Measurements from ENCODE around the gene DPEP1.
A peak's percentile ranks its signal among the peaks of the same experiment; 100 is the strongest.
"Not testable (repeated sequence)": the region's sequence is repeated elsewhere in the genome, so short reads cannot be mapped to it uniquely, and the experiment has no call there.

Gene DPEP1

DNA sequence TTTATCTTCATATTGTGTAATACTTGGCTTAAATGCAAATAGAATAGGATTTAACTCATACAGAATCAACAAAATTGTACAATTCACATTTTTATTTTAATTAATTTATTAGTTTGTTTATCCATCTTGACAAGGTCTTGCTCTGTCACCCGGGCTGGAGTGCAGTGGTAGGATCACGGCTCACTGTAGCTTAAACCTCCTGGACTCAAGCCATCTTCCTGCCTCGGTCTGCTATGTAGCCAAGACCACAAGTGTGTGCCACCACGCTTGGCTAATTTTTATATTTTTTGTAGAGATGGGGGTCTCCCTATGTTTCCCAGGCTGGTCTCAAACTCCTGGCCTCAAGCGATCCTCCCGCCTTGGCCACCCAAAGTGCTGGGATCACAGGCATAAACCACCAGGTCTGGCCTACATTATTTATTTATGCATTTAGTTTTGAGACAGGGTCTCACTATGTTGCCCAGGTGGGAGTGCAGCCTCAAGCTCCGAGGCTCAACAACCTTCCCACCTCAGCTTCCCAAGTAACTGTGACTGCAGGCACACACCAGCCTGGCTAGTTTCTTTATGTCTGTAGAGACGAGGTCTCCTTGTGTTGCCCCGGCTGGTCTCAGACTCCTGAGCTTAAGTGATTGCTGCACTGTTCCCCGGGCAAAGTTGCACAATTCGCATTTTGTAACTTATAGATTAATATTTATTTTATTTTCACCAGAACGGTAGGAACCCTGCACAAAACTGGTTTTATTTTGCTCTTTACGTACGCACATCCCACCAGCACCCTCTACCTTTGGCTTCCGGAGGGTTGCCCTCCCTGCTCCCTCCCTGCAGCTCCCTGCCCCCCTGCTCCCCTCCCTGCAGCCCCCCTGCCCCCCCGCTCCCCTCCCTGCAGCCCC lies 4.9 kb downstream of the DPEP1 start:
- no peak for DNase-seq (ENCODE audit: low read depth, low spot score)

DNA sequence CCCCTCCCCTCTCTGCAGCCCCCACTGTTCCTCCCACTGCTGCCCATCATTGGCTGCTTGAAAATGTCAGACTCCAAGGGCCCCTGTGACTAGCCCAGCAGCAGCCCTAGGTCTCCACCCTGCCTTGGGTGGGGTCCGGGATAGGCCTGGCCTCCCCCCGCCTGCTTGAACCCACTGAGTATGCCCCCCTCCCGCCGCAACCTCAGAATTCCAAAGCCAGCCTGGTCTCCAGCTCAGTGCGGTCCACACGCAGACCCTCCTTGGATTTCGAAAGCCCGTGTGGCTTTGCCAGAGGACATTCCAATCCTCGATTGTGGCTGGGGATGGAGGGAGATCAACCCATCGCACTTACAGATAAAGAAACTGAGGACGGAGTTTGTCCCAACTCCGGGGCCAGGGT lies 6.4 kb downstream of the DPEP1 start:
- peak; percentile 63 for DNase-seq (ENCODE audit: low read depth, low spot score)

DNA sequence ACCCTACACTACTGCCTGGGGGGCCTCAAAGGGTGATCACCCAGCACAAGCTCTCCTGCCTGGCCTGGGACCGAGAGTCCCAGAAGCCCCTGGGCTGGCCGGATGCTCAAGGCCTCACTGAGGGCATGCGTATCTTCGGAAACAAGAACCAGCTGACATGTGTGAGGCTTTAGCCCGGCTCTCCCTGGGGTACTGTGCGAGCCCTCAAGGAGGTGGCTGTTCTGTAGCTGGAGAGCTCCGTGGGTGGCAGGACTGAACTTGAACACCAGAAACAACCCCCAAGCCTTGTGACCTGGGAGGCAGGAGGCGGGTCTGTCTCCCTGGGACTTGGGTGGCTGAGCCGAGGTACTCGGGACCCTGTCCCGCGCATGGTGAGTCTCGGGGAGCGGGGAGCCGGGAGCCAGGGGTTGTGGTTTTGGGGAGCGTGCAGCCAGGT lies 7.0 kb downstream of the DPEP1 start:
- DNase-seq (ENCODE audit: low read depth, low spot score), result no peak

DNA sequence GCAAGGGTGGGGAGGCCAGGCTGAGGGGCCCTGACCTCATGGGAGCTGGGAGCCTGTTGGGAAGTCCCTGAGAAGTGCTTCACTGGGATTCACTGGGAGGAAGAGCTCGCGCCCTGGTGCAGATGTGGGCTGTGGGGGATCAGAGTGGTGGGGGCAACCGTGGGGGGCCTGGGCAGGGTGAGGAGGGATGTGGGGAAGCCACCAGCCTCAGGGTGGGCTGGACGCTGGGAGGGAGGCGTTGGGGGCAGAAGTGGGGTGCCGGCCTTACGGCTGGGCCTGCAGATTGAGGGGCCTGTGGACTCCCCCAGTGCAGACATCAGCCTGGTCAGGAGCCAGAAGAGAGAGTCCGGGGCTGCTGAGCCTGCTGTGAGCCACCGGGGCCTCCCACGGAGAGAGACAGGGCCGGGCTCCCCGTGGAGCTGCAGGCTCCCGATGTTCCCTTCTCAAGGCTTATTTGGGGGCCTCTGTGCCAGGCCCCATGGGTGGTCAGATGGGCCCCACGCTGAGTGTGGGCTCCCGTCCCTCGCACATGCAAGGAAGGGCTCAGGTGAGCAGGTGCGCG lies 7.8 kb downstream of the DPEP1 start:
- no peak for DNase-seq (ENCODE audit: low read depth, low spot score)

DNA sequence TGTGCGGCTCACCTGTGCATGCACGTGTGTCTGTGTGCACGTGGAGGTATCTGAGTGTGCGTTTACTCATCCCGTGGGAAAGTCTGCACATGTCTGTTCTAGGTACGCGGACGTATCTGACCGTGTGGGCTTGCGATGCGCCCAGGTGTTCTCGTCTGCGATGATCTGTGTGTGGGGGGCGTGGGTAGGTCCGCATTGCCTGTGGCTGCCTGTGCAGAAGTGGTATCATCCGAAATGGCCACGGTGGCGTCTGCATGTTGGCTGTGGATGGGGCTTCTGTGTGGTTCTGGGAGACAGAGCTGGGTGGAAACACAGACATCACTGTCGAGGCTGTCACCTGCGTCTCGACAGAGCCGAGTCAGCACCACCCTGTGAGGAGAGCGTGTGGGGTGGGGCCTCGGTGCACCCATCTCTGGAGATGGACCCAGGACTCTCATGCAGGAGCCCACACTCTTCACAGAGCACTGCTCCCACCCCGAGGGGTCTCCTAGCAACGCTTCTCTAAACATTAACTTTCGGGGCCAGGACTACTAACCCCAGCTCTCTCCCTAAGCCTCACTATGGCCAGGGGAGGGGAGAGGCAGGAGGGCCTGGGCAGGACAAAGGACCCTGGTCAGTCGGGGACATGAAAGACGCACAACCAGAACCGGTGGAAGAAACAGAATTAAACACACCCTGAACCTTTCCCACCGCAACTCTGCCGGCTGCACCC lies 8.4 kb downstream of the DPEP1 start:
- DNase-seq (ENCODE audit: low read depth, low spot score), result no peak

DNA sequence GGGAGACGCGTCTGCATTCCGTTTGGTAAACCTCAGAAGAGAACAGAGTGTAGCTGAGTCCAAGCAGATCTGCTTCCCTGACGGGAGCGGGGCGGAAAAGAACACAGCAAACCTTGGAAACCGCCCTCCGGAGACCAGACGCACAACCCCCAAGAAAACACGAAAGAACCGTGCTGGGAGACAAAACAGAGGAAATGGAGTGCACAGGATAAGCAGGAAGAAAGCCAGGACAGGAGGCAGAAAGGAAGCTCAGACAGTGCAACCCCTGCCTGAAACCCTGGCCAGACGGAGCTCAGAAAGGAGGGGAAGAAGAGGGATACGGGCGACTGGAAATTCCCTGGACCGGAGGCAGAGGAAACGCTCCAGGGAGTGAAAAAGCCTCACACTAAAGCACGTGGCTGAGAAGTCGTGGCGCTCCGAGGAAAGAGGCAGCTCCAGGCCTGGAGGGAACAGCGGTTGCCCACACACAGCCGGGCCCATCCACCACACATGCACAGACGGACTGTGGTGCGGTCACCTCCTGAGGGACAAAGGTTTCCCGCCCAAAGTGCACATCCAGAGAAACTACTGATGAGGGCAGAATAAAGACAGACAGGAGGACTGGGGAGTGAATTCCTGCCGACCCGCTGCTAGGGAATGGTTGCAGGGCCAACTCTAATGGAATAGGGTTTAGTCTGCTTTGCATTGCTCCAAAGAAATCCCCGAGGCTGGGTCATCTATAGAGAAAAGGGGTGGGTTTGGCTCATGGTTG lies 10.2 kb downstream of the DPEP1 start:
- peak; percentile 29 for DNase-seq (ENCODE audit: low read depth, low spot score)

DNA sequence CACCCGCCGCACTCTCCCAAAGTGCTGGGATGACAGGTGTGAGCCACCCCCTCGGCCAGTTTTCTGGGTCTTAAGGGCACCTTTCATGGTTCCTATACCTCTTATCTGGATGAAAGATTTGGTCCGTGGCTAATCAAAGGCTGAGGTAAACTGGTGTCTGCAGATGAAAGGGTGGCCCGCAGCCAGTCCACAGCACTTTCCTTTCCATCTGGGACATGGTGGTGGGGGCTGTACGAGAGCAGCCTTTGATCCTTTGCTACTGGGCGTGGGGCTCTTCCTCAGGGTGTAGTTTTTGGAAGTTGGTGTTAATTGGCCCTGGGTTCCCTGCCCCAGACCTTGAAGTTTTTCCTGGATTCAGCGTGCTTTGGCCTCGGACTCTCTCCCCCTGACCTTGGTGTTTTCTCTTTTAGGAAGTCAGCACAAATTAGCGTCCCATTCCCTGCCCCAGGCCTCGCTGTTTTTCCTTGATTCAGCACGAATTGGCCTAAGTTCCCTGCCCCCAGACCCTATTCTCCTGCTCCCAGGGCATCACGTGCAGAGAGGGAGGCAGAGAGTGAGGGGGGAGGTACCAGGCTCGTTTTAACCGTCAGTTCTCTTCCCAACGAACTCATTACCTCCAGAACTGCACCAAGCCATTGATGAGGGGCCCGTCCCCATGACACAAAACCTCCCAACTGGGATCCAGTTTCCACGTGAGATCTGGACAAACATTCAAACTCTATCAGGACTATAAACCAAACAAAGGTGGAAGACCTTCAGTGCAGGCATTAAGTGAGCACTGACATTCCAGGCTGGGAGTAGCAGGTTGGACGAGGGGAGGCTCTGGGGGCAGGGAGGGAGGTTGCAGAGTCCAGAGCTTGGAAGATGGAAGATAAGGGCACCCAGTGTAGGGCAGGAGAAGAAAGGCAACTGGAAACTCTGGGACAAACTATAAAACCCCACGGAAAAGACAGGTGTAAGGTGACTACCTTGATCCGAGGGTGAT lies 11.6 kb downstream of the DPEP1 start:
- no peak for DNase-seq (ENCODE audit: low read depth, low spot score)

DNA sequence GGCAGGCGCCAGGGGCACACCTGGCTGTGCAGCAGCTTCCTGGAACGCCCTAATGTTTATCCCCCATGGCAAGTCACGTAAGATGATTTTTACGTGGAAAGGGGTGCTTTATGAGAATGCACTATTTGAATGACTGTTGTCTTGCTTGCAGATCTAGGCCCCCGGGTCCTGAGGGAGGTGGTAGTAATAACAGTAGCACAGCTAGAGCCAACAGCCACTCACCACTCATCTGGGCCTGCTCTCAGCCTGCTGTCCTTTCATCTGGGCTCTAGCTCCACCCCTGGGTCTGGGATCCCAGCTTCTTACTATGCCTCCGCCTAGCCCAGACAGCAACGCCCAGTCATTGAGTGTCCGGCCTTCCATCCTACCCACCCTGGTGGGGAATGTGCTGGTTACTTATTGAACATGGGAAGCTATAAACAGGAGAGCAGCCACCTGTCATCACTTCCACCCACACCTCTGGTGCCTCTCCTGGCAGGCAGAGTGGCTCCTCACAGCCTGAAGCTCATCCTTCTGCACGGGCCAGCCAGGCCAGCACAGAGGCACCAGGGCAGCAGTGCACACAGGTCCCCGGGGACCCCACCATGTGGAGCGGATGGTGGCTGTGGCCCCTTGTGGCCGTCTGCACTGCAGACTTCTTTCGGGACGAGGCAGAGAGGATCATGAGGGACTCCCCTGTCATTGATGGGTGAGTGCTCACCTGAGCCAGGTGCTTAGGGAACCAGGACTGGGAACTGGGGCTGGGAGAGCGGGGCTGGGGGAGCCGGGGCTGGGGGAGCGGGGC lies 16.6 kb downstream of the DPEP1 start:
- DNase-seq (ENCODE audit: low read depth, low spot score), result no peak

DNA sequence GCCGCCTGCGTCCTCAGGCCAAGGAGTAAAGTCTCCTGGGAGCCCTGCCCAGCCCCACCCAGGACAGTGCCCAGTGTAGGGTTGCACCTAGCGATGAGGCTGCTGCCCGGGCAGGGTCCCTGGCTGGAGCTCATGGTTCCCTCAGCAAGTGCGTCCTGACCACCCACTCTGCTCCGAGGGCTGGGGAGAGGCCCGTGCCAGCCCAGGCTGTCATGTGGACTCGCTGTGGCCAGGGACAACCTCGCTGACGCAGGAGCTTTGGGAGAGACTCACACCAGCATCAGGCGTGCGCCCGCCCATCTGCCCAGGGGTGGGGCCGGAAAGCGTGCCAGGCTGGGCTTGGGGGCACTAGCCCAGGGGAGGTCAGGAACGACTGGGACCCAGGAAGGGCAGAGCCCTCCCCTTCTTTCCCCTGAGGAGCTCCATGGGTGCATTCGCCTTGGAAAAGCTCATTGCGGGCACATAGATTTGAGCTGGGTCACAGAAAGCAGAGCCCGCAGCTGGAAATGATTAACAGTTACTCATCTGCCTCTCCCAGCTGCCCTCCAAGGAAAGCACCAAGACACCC lies 19.7 kb downstream of the DPEP1 start:
- peak; percentile 23 for DNase-seq (ENCODE audit: low read depth, low spot score)

DNA sequence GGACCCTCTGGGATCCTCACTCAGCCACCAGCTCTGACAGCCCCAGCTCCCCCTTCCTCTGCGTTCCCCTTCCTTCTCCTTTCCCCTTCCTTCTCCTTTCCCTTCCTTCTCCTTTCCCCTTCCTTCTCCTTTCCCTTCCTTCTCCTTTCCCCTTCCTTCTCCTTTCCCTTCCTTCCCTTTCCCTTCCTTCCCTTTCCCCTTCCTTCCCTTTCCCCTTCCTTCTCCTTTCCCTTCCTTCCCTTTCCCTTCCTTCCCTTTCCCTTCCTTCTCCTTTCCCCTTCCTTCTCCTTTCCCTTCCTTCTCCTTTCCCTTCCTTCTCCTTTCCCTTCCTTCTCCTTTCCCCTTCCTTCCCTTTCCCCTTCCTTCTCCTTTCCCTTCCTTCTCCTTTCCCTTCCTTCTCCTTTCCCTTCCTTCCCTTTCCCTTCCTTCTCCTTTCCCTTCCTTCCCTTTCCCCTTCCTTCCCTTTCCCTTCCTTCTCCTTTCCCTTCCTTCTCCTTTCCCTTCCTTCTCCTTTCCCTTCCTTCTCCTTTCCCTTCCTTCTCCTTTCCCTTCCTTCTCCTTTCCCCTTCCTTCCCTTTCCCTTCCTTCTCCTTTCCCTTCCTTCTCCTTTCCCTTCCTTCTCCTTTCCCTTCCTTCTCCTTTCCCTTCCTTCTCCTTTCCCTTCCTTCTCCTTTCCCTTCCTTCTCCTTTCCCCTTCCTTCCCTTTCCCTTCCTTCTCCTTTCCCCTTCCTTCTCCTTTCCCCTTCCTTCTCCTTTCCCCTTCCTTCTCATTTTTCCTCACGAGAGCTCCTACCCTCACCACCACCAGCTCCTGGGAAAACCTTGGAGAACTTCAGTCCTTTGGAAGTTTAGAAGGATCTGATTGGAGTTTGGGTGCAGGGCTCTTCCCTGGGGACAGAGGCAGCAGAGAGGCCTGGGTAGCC lies 21.3 kb downstream of the DPEP1 start:
- not testable (repeated sequence) for DNase-seq (ENCODE audit: low read depth, low spot score)

DNA sequence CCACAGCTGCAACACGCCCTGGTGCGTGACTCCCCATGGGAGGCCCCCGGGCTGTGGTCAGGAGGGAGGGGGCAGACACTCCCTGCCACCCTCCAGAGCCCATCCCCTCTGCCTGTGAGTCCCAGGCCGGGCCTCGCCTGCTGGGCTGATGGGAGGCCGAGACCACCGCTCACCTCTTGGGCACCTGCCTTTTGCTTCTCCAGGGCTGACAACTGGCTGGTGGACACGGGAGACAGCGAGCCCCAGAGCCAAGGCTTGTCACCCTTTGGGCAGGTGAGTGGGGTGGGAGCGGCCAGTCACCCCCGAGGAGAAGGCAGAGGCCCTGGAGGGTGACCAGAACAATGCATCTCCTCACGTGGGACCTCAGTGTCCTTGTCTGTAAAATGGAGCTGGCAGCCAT lies 23.2 kb downstream of the DPEP1 start:
- no peak for DNase-seq (ENCODE audit: low read depth, low spot score)

DNA sequence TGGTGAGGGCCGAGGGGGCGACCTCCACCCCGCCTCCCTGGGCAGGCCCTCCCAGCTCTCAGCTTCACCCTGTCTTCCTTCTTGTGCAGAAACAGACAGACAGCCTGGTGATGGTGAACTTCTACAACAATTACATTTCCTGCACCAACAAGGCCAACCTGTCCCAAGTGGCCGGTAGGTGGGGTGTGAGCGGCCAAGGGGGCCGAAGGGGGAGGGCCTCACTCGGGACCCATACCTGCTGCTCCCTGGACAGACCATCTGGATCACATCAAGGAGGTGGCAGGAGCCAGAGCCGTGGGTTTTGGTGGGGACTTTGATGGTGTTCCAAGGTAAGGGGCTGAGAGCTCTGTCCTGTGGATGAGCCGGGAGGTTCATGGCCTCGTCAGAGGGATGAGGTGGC lies 23.9 kb downstream of the DPEP1 start:
- no peak for DNase-seq (ENCODE audit: low read depth, low spot score)

DNA sequence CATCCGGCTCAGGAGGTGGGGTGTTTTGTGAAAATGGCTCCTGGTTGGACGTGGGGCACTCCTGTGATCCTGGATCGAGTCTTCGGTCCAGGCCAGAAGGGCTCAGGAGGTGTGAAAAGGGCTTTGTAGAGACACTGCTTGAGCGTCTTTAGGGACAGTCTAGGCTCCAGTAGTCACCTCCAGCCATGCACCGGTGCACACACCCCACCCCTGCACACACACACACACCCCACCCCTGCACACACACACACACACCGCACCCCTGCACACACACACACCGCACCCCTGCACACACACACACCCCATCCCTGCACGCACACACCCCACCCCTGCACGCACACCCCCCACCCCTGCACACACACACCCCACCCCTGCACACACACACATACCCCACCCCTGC lies 25.0 kb downstream of the DPEP1 start:
- no peak for DNase-seq (ENCODE audit: low read depth, low spot score)

DNA sequence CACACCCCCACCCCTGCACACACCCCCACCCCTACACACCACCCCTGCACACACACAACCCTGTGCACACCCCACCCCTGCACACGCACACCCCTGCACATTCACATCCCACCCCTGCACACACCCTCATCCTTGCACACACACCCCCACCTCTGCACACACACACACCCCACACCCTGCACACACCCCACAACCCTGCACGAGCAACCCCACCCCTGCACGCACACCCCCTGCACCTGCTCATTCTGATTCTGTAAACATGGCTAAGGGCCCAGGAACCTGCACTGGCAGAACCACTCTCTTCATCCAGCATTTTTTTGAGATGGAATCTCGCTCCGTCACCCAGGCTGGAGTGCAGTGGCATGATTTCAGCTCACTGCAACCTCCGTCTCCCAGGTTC lies 25.9 kb downstream of the DPEP1 start:
- DNase-seq (ENCODE audit: low read depth, low spot score), result no peak

DNA sequence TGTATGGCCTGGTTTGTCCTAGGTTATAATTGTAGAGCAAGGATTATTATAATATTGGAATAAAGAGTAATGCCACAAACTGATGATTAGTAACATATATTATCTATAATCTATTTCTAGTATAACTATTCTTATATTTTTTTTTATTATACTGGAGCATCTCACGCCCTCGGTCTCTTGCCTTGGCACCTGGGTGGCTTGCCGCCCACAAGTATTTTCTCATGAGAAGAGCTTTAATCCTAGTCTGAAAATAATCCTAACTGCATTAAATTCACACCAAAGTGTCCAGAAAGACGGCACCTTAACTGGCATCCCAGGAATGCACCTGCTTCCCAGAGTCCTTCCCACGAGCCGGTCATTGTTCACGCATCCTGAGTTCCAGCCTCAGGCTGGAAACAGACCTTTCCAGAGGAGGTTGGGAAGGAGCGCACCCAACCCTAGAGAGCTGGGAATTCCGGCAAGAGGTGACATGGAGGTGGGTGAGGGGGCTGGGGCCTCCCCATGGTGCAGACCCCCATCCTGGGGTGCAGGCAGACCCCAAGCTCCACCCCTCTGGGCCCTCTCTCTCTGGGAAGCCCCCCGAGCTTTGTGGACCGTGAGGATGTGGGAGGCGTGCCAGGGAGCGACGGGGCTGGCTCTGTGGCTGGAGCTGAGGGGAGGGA lies 28.1 kb downstream of the DPEP1 start:
- DNase-seq (ENCODE audit: low read depth, low spot score), result no peak

DNA sequence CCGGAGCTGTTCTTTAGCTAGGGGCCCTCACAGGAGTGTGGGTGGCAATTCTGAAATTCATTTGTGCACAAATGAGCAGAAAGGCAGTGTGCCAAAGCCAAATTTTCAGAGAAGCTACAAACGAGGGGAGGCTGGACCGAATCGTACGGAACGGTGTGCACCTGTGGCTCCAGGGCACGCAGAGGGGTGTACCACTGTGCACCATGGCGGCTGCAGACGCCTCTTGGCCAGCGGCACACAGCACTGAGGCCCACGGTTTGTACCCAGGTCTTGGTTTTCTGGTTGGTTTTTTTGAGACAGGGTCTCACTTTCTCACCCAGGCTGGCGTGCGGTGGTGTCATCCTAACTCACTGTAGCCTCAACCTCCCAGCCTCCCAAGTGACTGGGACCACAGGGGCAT lies 29.1 kb downstream of the DPEP1 start:
- no peak for DNase-seq (ENCODE audit: low read depth, low spot score)

DNA sequence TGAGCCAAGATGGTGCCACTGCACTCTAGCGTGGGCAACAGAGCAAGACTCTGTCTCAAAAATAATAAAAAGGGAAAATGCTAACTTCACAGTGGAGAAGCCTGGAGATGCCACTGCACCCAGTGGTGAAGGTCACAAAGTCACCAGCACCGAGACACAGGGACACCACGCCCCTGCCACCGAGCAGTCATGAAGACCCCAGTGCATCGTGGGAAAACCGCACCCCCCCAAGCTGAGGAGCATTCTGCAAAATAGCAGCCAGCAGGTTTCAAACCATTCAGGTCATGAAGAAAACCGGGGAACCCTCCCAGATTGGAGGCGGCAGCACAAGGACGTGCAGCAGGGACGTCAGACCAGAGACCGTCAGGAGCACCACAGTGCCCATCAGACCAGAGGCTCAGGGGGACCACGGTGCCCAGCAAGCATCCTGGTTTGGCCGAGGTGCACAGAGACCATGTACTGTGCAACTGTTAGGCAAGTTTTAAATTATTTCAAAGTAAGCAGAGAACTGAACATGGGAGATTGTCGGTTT lies 30.4 kb downstream of the DPEP1 start:
- no peak for DNase-seq (ENCODE audit: low read depth, low spot score)

DNA sequence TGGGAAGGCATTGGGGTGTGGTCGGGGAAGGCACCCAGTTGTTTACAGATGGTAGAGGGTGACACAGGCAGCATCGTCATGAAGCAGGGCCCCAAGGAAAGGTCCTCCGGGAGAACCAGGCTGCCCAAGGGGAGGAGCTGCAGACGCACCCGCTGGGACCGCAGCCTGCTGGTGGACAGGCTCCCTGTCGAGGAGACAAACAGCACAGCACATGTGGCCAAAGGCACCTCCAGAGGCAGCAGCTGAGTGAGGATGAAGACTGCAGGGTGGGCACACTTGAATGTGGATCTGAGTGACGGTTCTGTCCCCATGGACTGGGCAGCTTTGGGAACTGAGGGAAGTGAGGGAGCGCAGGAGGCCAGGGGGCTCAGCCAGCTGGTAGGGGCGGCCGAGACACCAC lies 31.7 kb downstream of the DPEP1 start:
- no peak for DNase-seq (ENCODE audit: low read depth, low spot score)
